OCI-LY1 (cell line): ENCODE results near the gene RTP2.

Source experiments
- CTCF ChIP-seq: fragments of 200-600 bp; sonication (generic), shearing (Covaris generic); IDR thresholded peaks from 2 replicates; pipeline ENCODE4 v1.5.1; 2017; ENCODE audit warnings: mild to moderate bottlenecking, antibody characterized with exemption, low read length, moderate library complexity, mixed read lengths
- EZH2 ChIP-seq: fragments of 200-600 bp; sonication (generic), shearing (Covaris generic); IDR thresholded peaks from 2 replicates; pipeline ENCODE4 v1.8.0; 2017; ENCODE audit warnings: borderline replicate concordance, mixed run types, mild to moderate bottlenecking, antibody characterized with exemption, low read length, moderate library complexity, mixed read lengths

GRCh38 chr3:187693431-187693830 is 8.9 kb downstream of the RTP2 start:
- TF ChIP-seq CTCF (no peak), EZH2 (no peak)
